Tibial nerve (tissue), 4 donors: Measurements from ENCODE around the gene NNMT.

Experiments used
- CTCF ChIP-seq, 5 experiments: fragments of 200-600 bp in 3 of 5; fragments of 450-650 bp in 2 of 5; sonication (generic) in 3 of 5; IDR thresholded peaks; one replicate each; pipeline ENCODE4 v1.5.1; 2016 to 2019; ENCODE audit warnings: antibody characterized with exemption in 5 of 5, mild to moderate bottlenecking in 3 of 5, moderate library complexity in 2 of 5
- EP300 ChIP-seq, 2 donors: sonication (generic); formaldehyde crosslinking; IDR thresholded peaks; one replicate each; pipeline ENCODE4 v1.6.1; 2017; ENCODE audit warnings: antibody characterized with exemption in 2 of 2, mild to moderate bottlenecking in 1 of 2
- POLR2A ChIP-seq, 2 donors: fragments of 450-650 bp; IDR thresholded peaks; one replicate each; pipeline ENCODE4 v1.6.1; 2017; ENCODE audit warnings: antibody characterized with exemption in 2 of 2, mild to moderate bottlenecking in 2 of 2, moderate library complexity in 2 of 2

- TF ChIP-seq CTCF (IDR thresholded peaks at IDR 0.05) (no peak), POLR2A (IDR thresholded peaks at IDR 0.05) (no peak), EP300 (IDR thresholded peaks at IDR 0.05) (no peak)
These were observed 66.1 kb downstream of the NNMT start for GRCh38 chr11:114362326-114362725.
